MCF 10A (cell line): ENCODE measurements around the gene WWTR1. TPM values are rescaled to one million over a fixed set of nuclear protein-coding genes. Genes with fewer than 3 reads are reported as not detected.

Experiments
- BruUV-seq: library from RNA; stranded (reverse); fragments of 400-500 nt; replicated peaks from 2 replicates; lab custom pipeline; 2021; lab: Mats Ljungman, UMichigan
- CTCF ChIA-PET: fragments of 300-600 bp; sonication (Branson Sonifier 250); formaldehyde crosslinking; extraction: SDS; loops from one replicate; lab custom pipeline; 2021; ENCODE audit warnings: antibody characterized with exemption, inconsistent platforms; lab: Yijun Ruan, JAX
- POLR2A ChIA-PET: fragments of 300-600, 350-650 bp; sonication (Branson Sonifier 250); formaldehyde crosslinking; extraction: SDS; loops from one replicate; lab custom pipeline; 2020; ENCODE audit warnings: antibody characterized with exemption, inconsistent platforms; lab: Yijun Ruan, JAX
- DNase-seq: peaks from one replicate; pipeline ENCODE4 v3.0.0-alpha.2; 2018; ENCODE audit not compliant: unreplicated experiment
- H3K27ac Mint-ChIP-seq: one replicate; pipeline ENCODE4 v1.8.0; 2022; ENCODE audit warnings: mild to moderate bottlenecking, low read depth, mixed read lengths; ENCODE audit not compliant: unreplicated experiment
- H3K27me3 Mint-ChIP-seq: one replicate; pipeline ENCODE4 v1.8.0; 2022; ENCODE audit warnings: mixed read lengths; ENCODE audit not compliant: insufficient read depth, unreplicated experiment
- H3K36me3 Mint-ChIP-seq: one replicate; pipeline ENCODE4 v1.8.0; 2022; ENCODE audit warnings: mild to moderate bottlenecking, moderate library complexity, mixed read lengths; ENCODE audit not compliant: insufficient read depth, unreplicated experiment
- H3K4me1 Mint-ChIP-seq: one replicate; pipeline ENCODE4 v1.8.0; 2022; ENCODE audit warnings: mixed read lengths; ENCODE audit not compliant: insufficient read depth, unreplicated experiment
- H3K4me3 Mint-ChIP-seq: one replicate; pipeline ENCODE4 v1.8.0; 2022; ENCODE audit warnings: mild to moderate bottlenecking, moderate library complexity, mixed read lengths; ENCODE audit not compliant: unreplicated experiment
- H3K9me3 Mint-ChIP-seq: one replicate; pipeline ENCODE4 v1.8.0; 2022; ENCODE audit warnings: mixed read lengths; ENCODE audit not compliant: unreplicated experiment
- intact Hi-C: fragments of 100-400 bp; cut with micrococcal nuclease; formaldehyde crosslinking; loops from 2 replicates; pipeline ENCODE4 v1.14.1; 2022
- total RNA-seq: library from RNA; stranded (reverse); gene quantifications from 2 replicates; pipeline ENCODE4 v1.2.3, GENCODE V29; 2022
- TF ChIP-seq, protein P1 (sequence below): fragments of 200-600 bp; IDR thresholded peaks from one replicate; pipeline ENCODE4 v1.8.0; 2022; ENCODE audit warnings: antibody characterized with exemption, mild to moderate bottlenecking; ENCODE audit not compliant: unreplicated experiment

WWTR1 gene
- total RNA-seq, 1 experiment from 2014 or later, result 52.9 TPM

DNA sequence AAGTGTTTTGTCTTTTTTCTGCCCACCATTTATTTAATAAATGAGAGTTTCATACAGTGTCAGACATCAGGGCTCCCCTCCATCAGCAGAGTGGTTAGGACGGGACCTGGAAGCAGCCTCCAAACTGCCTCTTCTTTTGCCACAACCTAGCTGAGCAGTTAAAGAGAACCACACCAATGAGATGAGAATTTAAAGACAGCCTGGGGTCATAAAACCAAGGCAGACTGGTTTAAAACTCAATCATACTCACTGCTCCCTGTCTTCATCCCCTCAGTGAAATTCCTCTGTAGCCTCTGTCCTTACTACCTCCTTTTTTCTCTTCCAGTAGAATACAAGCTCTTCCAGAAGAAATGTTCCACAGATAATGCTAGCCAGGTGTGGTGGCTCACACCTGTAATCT, 78.7 kb downstream of the WWTR1 start:
- Mint-ChIP-seq H3K27ac (peak overlapping the region; percentile 77), H3K36me3 (peaks cover 6% of the 10 kb centered on the region), H3K4me3 (peak overlapping the region; percentile 14), H3K9me3 (no peaks in the 10 kb centered on the region), H3K4me1 (peaks cover 54% of the 10 kb centered on the region), H3K27me3 (no peaks in the 10 kb centered on the region)
- CTCF ChIA-PET, result interaction anchor here (0.5 to 4.5 kb wide), 5 partner anchors 10 to 290 kb away, joined by 3 to 48 read pairs (median 3); no protein-coding TSS in a partner anchor
- BruUV-seq, result no TSS peak
- intact Hi-C loops, result loop anchor here (10.0 kb wide), 1 partner anchor 204 kb away; the partner anchor contains the start of gene TM4SF1
- TF ChIP-seq, protein P1, sequence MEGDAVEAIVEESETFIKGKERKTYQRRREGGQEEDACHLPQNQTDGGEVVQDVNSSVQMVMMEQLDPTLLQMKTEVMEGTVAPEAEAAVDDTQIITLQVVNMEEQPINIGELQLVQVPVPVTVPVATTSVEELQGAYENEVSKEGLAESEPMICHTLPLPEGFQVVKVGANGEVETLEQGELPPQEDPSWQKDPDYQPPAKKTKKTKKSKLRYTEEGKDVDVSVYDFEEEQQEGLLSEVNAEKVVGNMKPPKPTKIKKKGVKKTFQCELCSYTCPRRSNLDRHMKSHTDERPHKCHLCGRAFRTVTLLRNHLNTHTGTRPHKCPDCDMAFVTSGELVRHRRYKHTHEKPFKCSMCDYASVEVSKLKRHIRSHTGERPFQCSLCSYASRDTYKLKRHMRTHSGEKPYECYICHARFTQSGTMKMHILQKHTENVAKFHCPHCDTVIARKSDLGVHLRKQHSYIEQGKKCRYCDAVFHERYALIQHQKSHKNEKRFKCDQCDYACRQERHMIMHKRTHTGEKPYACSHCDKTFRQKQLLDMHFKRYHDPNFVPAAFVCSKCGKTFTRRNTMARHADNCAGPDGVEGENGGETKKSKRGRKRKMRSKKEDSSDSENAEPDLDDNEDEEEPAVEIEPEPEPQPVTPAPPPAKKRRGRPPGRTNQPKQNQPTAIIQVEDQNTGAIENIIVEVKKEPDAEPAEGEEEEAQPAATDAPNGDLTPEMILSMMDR, result no peak
- POLR2A ChIA-PET, result interaction anchor here (0.6 to 6.1 kb wide), 13 partner anchors 10 to 170 kb away, joined by 3 to 59 read pairs (median 3); partner anchors contain the start of gene WWTR1
- DNase-seq, result no peak

- intact Hi-C loops, result loop anchor here (10.0 kb wide), 1 partner anchor 203 kb away; the partner anchor contains the start of gene TM4SF1
- H3K9me3 Mint-ChIP-seq, result no peaks in the 10 kb centered on the region
- CTCF ChIA-PET, result interaction anchor here (0.7 to 4.5 kb wide), 2 partner anchors 9 to 80 kb away, joined by 3 to 48 read pairs; no protein-coding TSS in a partner anchor
- H3K4me1 Mint-ChIP-seq, result peaks cover 63% of the 10 kb centered on the region
- no peak for DNase-seq
- BruUV-seq, result no TSS peak
- H3K36me3 Mint-ChIP-seq, result no peaks in the 10 kb centered on the region
- peak overlapping the region; percentile 77 for H3K27ac Mint-ChIP-seq
- no peaks in the 10 kb centered on the region for H3K27me3 Mint-ChIP-seq
- no peak overlapping the region for H3K4me3 Mint-ChIP-seq
- TF ChIP-seq, protein P1, result no peak
- POLR2A ChIA-PET, result interaction anchor here (0.6 to 6.1 kb wide), 2 partner anchors 42 to 80 kb away, joined by 3 to 59 read pairs; partner anchors contain the start of gene WWTR1
Measured at GRCh38 chr3:149577801-149578200, 80.0 kb downstream of the WWTR1 start.

- ChIA-PET CTCF (interaction anchor here (0.6 to 2.0 kb wide), 9 partner anchors 9 to 238 kb away, joined by 3 to 18 read pairs (median 4); partner anchors contain the start of gene WWTR1), POLR2A (interaction anchor here (0.9 to 2.8 kb wide), 11 partner anchors 8 to 237 kb away, joined by 3 to 42 read pairs (median 6); partner anchors contain the start of genes COMMD2, RNF13 and WWTR1)
- peaks cover 6% of the 10 kb centered on the region for H3K36me3 Mint-ChIP-seq
- no peaks in the 10 kb centered on the region for H3K9me3 Mint-ChIP-seq
- H3K27me3 Mint-ChIP-seq, result no peaks in the 10 kb centered on the region
- TF ChIP-seq, protein P1, result no peak
- BruUV-seq, result no TSS peak
- peak overlapping the region; percentile 55 for H3K4me3 Mint-ChIP-seq
- intact Hi-C loops, result loop anchor here (10.0 kb wide), 1 partner anchor 201 kb away; the partner anchor contains the start of gene TM4SF1
- peak overlapping the region; percentile 77 for H3K27ac Mint-ChIP-seq
- peaks cover 66% of the 10 kb centered on the region for H3K4me1 Mint-ChIP-seq
- peak; percentile 98 for DNase-seq
Measured at GRCh38 chr3:149575961-149576564, 81.8 kb downstream of the WWTR1 start.
